ENCODE data around the gene ZGPAT.
"Not testable (repeated sequence)": the region's sequence is repeated elsewhere in the genome, so short reads cannot be mapped to it uniquely, and the experiment has no call there.

ZGPAT gene

DNA sequence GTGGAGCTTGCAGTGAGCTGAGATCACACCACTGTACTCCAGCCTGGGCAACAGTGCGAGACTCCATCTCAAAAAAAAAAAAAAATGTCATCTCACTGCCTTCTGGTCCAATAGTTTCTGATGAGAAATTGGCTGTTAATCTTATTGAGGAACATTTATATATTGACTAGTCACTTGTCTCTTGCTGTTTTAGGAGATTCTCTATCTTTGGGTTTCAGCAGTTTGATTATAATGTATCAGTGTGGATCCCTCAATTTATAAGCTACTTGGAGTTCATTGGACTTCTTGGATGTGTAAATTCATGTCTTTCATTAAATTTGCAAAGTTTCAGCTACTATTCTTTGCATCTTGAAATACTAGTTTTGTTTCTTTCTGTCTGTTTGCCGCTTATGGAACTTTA, 11.2 kb downstream of the ZGPAT start:
- H3K4me2 ChIP-seq (ENCODE audit: insufficient read depth, low read length, poor library complexity, severe bottlenecking) = no peak overlapping the region
- H4K8ac ChIP-seq (ENCODE audit: low read depth, low read length) = no peak overlapping the region
- no peak overlapping the region for H2BK120ac ChIP-seq (ENCODE audit: low read depth, low read length)
- H4K91ac ChIP-seq (ENCODE audit: low read depth, low read length, poor library complexity) = no peak overlapping the region
- H3K27ac ChIP-seq (replicated peaks; ENCODE audit: low read length) = no peak overlapping the region
- no peak overlapping the region for H3K4me3 ChIP-seq (ENCODE audit: low read length in 2 of 2)
- no peak overlapping the region for H3K9ac ChIP-seq (ENCODE audit: low read depth, low read length, poor library complexity)
- no peak overlapping the region for H2AFZ ChIP-seq (ENCODE audit: low read length)
- peaks cover 2 to 38% of the 10 kb centered on the region in 2 donors for H3K9me3 ChIP-seq (replicated peaks in 1 of 2; ENCODE audit: control insufficient read depth in 2 of 2, insufficient read depth in 1 of 2, low read depth in 1 of 2, low read length in 2 of 2)
- WGBS, 2 donors (ENCODE audit: extremely low coverage in 2 of 2, insufficient read length in 2 of 2, insufficient replicate concordance in 1 of 2) = no CpG with 5 or more reads among the region's 2 CpGs
- H3K4ac ChIP-seq (ENCODE audit: low read length) = no peak overlapping the region
- H2BK5ac ChIP-seq (ENCODE audit: low read length) = no peak overlapping the region
- H3K4me1 ChIP-seq (ENCODE audit: control insufficient read depth in 2 of 2, insufficient read depth in 1 of 2, low read depth in 1 of 2, low read length in 2 of 2) = no peaks in the 10 kb centered on the region
- no peak overlapping the region for H3K18ac ChIP-seq (ENCODE audit: low read length)
- no peak overlapping the region for H2BK15ac ChIP-seq (ENCODE audit: low read length)
- H3K27me3 ChIP-seq (ENCODE audit: control insufficient read depth in 3 of 3, insufficient read depth in 3 of 3, low read depth in 1 of 3, low read length in 3 of 3) = no peaks in the 10 kb centered on the region
- no peak overlapping the region for H2AK5ac ChIP-seq (ENCODE audit: low read depth, low read length)
- peaks cover 4% of the 10 kb centered on the region for H3K79me1 ChIP-seq (ENCODE audit: low read depth, low read length)
- DNase-seq (ENCODE audit: low spot score) = no peak
- H2BK12ac ChIP-seq (ENCODE audit: low read length) = no peak overlapping the region
- peaks cover 14 to 71% of the 10 kb centered on the region in 2 donors for H3K36me3 ChIP-seq (replicated peaks in 1 of 2; ENCODE audit: control insufficient read depth in 2 of 2, insufficient read depth in 2 of 2, low read length in 2 of 2)
- no peak overlapping the region for H3K14ac ChIP-seq (ENCODE audit: low read length)
- no peak overlapping the region for H3K23ac ChIP-seq (ENCODE audit: low read depth, low read length, poor library complexity)

DNA sequence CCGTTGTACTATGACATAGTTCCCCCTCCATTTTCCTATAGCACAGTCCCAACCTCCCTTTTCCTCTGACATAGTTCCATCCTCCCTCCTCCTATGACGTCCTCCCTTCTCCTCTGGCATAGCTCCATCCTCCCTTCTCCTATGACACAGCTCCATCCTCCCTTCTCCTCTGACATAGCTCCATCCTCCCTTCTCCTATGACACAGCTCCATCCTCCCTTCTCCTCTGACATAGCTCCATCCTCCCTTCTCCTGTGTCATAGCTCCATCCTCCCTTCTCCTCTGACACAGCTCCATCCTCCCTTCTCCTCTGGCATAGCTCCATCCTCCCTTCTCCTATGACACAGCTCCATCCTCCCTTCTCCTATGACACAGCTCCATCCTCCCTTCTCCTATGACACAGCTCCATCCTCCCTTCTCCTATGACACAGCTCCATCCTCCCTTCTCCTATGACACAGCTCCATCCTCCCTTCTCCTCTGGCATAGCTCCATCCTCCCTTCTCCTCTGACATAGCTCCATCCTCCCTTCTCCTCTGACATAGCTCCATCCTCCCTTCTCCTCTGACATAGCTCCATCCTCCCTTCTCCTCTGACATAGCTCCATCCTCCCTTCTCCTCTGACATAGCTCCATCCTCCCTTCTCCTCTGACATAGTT, 15.3 kb downstream of the ZGPAT start:
- Histone ChIP-seq H3K9me3 (replicated peaks in 1 of 2; ENCODE audit: control insufficient read depth in 2 of 2, insufficient read depth in 1 of 2, low read depth in 1 of 2, low read length in 2 of 2) (peaks cover 0 to 32% of the 10 kb centered on the region in 2 donors), H3K36me3 (replicated peaks in 1 of 2; ENCODE audit: control insufficient read depth in 2 of 2, insufficient read depth in 2 of 2, low read length in 2 of 2) (peaks cover 8 to 52% of the 10 kb centered on the region in 2 donors)
- not testable (repeated sequence) for H3K27ac ChIP-seq (replicated peaks; ENCODE audit: low read length); H3K79me1 ChIP-seq (ENCODE audit: low read depth, low read length); H3K14ac ChIP-seq (ENCODE audit: low read length); H3K18ac ChIP-seq (ENCODE audit: low read length); H2BK120ac ChIP-seq (ENCODE audit: low read depth, low read length); H2BK5ac ChIP-seq (ENCODE audit: low read length); H4K91ac ChIP-seq (ENCODE audit: low read depth, low read length, poor library complexity); H2AFZ ChIP-seq (ENCODE audit: low read length); H2BK15ac ChIP-seq (ENCODE audit: low read length); H3K4me1 ChIP-seq (ENCODE audit: control insufficient read depth in 2 of 2, insufficient read depth in 1 of 2, low read depth in 1 of 2, low read length in 2 of 2); H2AK5ac ChIP-seq (ENCODE audit: low read depth, low read length); H3K4me2 ChIP-seq (ENCODE audit: insufficient read depth, low read length, poor library complexity, severe bottlenecking); H3K23ac ChIP-seq (ENCODE audit: low read depth, low read length, poor library complexity); H3K9ac ChIP-seq (ENCODE audit: low read depth, low read length, poor library complexity); H3K27me3 ChIP-seq (ENCODE audit: control insufficient read depth in 3 of 3, insufficient read depth in 3 of 3, low read depth in 1 of 3, low read length in 3 of 3); H4K8ac ChIP-seq (ENCODE audit: low read depth, low read length); H2BK12ac ChIP-seq (ENCODE audit: low read length); H3K4me3 ChIP-seq (ENCODE audit: low read length in 2 of 2); DNase-seq (ENCODE audit: low spot score); H3K4ac ChIP-seq (ENCODE audit: low read length)
- WGBS, 2 donors (ENCODE audit: extremely low coverage in 2 of 2, insufficient read length in 2 of 2, insufficient replicate concordance in 1 of 2) = no CpG with 5 or more reads among the region's 2 CpGs

DNA sequence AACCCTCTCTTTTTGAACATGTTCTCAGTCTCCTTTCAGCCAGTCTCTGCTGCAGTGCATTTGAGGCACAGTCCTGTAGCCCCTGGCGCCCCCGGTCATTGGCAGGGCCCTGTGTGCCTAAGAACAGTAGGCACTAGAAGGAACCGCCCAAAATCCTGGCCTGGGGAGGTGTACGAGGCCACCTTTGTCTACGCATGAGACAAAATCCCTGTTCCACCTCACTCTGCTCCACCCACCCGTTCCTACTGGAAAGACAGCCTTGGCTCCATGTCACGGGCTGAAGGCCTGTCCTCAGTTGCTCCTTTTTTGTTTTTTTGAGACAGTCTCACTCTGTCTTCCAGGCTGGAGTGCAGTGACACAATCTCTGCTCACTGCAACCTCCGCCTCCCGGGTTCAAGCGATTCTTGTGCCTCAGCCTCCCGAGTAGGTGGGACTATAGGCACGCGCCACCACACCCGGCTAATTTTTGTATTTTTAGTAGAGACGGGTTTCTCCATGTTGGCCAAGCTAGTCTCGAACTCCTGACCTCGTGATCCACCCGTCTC, 22.4 kb downstream of the ZGPAT start:
- not testable (repeated sequence) for H2AFZ ChIP-seq (ENCODE audit: low read length); H3K27me3 ChIP-seq (ENCODE audit: control insufficient read depth in 3 of 3, insufficient read depth in 3 of 3, low read depth in 1 of 3, low read length in 3 of 3); H2BK120ac ChIP-seq (ENCODE audit: low read depth, low read length); H3K14ac ChIP-seq (ENCODE audit: low read length); H3K4me1 ChIP-seq (ENCODE audit: control insufficient read depth in 2 of 2, insufficient read depth in 1 of 2, low read depth in 1 of 2, low read length in 2 of 2); H3K4me2 ChIP-seq (ENCODE audit: insufficient read depth, low read length, poor library complexity, severe bottlenecking); H4K91ac ChIP-seq (ENCODE audit: low read depth, low read length, poor library complexity); H3K23ac ChIP-seq (ENCODE audit: low read depth, low read length, poor library complexity); H3K9ac ChIP-seq (ENCODE audit: low read depth, low read length, poor library complexity); H3K4ac ChIP-seq (ENCODE audit: low read length); H2BK15ac ChIP-seq (ENCODE audit: low read length); H3K4me3 ChIP-seq (ENCODE audit: low read length in 2 of 2); H2AK5ac ChIP-seq (ENCODE audit: low read depth, low read length); H3K27ac ChIP-seq (replicated peaks; ENCODE audit: low read length); H2BK5ac ChIP-seq (ENCODE audit: low read length); H3K18ac ChIP-seq (ENCODE audit: low read length); H2BK12ac ChIP-seq (ENCODE audit: low read length); DNase-seq (ENCODE audit: low spot score); H4K8ac ChIP-seq (ENCODE audit: low read depth, low read length)
- no CpG with 5 or more reads among the region's 18 CpGs for WGBS, 2 donors (ENCODE audit: extremely low coverage in 2 of 2, insufficient read length in 2 of 2, insufficient replicate concordance in 1 of 2)
- Histone ChIP-seq H3K9me3 (replicated peaks in 1 of 2; ENCODE audit: control insufficient read depth in 2 of 2, insufficient read depth in 1 of 2, low read depth in 1 of 2, low read length in 2 of 2) (peaks cover 3 to 12% of the 10 kb centered on the region in 2 donors), H3K36me3 (replicated peaks in 1 of 2; ENCODE audit: control insufficient read depth in 2 of 2, insufficient read depth in 2 of 2, low read length in 2 of 2) (peaks cover 30 to 56% of the 10 kb centered on the region in 2 donors), H3K79me1 (ENCODE audit: low read depth, low read length) (peaks cover 24% of the 10 kb centered on the region)

DNA sequence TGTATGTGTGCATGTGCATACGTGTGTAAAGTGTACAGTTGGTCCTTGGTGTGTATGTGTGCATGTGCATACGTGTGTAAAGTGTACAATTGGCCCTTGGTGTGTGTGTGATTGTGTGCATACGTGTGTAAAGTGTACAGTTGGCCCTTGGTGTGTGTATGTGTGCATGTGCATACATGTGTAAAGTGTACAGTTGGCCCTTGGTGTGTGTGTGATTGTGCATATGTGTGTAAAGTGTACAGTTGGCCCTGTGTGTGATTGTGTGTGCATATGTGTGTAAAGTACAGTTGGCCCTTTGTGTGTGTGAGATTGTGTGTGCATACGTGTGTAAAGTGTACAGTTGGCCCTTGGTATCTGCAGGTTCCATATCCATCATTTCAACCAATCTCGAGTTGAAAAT, 23.6 kb downstream of the ZGPAT start:
- Histone ChIP-seq H3K4me2 (ENCODE audit: insufficient read depth, low read length, poor library complexity, severe bottlenecking) (no peak overlapping the region), H2AFZ (ENCODE audit: low read length) (no peak overlapping the region), H2BK15ac (ENCODE audit: low read length) (no peak overlapping the region), H3K14ac (ENCODE audit: low read length) (no peak overlapping the region), H3K4ac (ENCODE audit: low read length) (no peak overlapping the region), H2BK5ac (ENCODE audit: low read length) (no peak overlapping the region), H2BK120ac (ENCODE audit: low read depth, low read length) (no peak overlapping the region), H4K8ac (ENCODE audit: low read depth, low read length) (peak overlapping the region; percentile 23), H3K18ac (ENCODE audit: low read length) (no peak overlapping the region), H3K23ac (ENCODE audit: low read depth, low read length, poor library complexity) (no peak overlapping the region), H3K9ac (ENCODE audit: low read depth, low read length, poor library complexity) (peak overlapping the region; percentile 30), H3K9me3 (replicated peaks in 1 of 2; ENCODE audit: control insufficient read depth in 2 of 2, insufficient read depth in 1 of 2, low read depth in 1 of 2, low read length in 2 of 2) (peaks cover 3 to 5% of the 10 kb centered on the region in 2 donors), H3K27ac (replicated peaks; ENCODE audit: low read length) (no peak overlapping the region), H3K4me1 (ENCODE audit: control insufficient read depth in 2 of 2, insufficient read depth in 1 of 2, low read depth in 1 of 2, low read length in 2 of 2) (peaks cover 0 to 1% of the 10 kb centered on the region in 2 donors), H3K36me3 (replicated peaks in 1 of 2; ENCODE audit: control insufficient read depth in 2 of 2, insufficient read depth in 2 of 2, low read length in 2 of 2) (peaks cover 37 to 64% of the 10 kb centered on the region in 2 donors), H3K27me3 (ENCODE audit: control insufficient read depth in 3 of 3, insufficient read depth in 3 of 3, low read depth in 1 of 3, low read length in 3 of 3) (no peaks in the 10 kb centered on the region), H4K91ac (ENCODE audit: low read depth, low read length, poor library complexity) (no peak overlapping the region), H3K79me1 (ENCODE audit: low read depth, low read length) (peaks cover 24% of the 10 kb centered on the region), H2BK12ac (ENCODE audit: low read length) (peak overlapping the region; percentile 8), H3K4me3 (ENCODE audit: low read length in 2 of 2) (no peak overlapping the region), H2AK5ac (ENCODE audit: low read depth, low read length) (no peak overlapping the region)
- no CpG with 5 or more reads among the region's 5 CpGs for WGBS, 2 donors (ENCODE audit: extremely low coverage in 2 of 2, insufficient read length in 2 of 2, insufficient replicate concordance in 1 of 2)
- DNase-seq (ENCODE audit: low spot score) = no peak

Measured in neuronal stem cell (in vitro differentiated cells).